SK-N-MC (cell line): ENCODE results near the gene TIAL1.
"Not testable (repeated sequence)": the region's sequence is repeated elsewhere in the genome, so short reads cannot be mapped to it uniquely, and the experiment has no call there.

Experiments used
- DNase-seq: peaks from one replicate; pipeline ENCODE4 v3.0.0-alpha.2; 2011; ENCODE audit warnings: low read depth, low spot score
- H3K27ac ChIP-seq: fragments of 200-600 bp; sonication (generic); 2 replicates; pipeline ENCODE4 v1.5.1; 2016; ENCODE audit warnings: mixed run types
- H3K36me3 ChIP-seq: fragments of 200-600 bp; sonication (generic); 2 replicates; pipeline ENCODE4 v1.6.1; 2017; ENCODE audit warnings: antibody characterized with exemption, low read length, mixed read lengths; ENCODE audit not compliant: insufficient read depth
- H3K4me3 ChIP-seq: fragments of 200-600 bp; sonication (generic); 2 replicates; pipeline ENCODE4 v1.5.1; 2016
- H3K9ac ChIP-seq: fragments of 200-600 bp; sonication (generic); 2 replicates; pipeline ENCODE4 v1.8.0; 2017; ENCODE audit warnings: mixed run types, mixed read lengths; ENCODE audit not compliant: insufficient read length
- H3K9me3 ChIP-seq: fragments of 200-600 bp; sonication (generic); 2 replicates; pipeline ENCODE4 v1.6.1; 2017; ENCODE audit warnings: low read depth, mild to moderate bottlenecking, antibody characterized with exemption, low read length, moderate library complexity, mixed read lengths
- EZH2 ChIP-seq: fragments of 200-600 bp; sonication (generic); IDR thresholded peaks from one replicate; pipeline ENCODE4 v1.6.1; 2017; ENCODE audit warnings: antibody characterized with exemption
- FOXP2 ChIP-seq: optimal IDR thresholded peaks from 2 replicates; pipeline ENCODE3; 2011; ENCODE audit warnings: mild to moderate bottlenecking, moderate library complexity; ENCODE audit not compliant: insufficient read depth; ENCODE audit errors: extremely low read length, control extremely low read depth
- POLR2AphosphoS5 ChIP-seq: IDR thresholded peaks from 2 replicates; pipeline ENCODE4 v1.6.1; 2012; ENCODE audit warnings: mild to moderate bottlenecking, low read depth, low read length, borderline replicate concordance

Gene TIAL1

GRCh38 chr10:119638982-119639381 lies 42.2 kb upstream of the TIAL1 start:
- no peak overlapping the region for H3K27ac ChIP-seq
- no peak for DNase-seq
- H3K9ac ChIP-seq, result no peak overlapping the region
- no peak overlapping the region for H3K4me3 ChIP-seq
- H3K36me3 ChIP-seq, result no peaks in the 10 kb centered on the region
- no peaks in the 10 kb centered on the region for H3K9me3 ChIP-seq
- no peak for TF ChIP-seq FOXP2
- no peak for TF ChIP-seq POLR2AphosphoS5
- no peak for TF ChIP-seq EZH2

- Histone ChIP-seq H3K4me3 (no peak overlapping the region), H3K36me3 (no peaks in the 10 kb centered on the region), H3K27ac (no peak overlapping the region), H3K9ac (no peak overlapping the region), H3K9me3 (no peaks in the 10 kb centered on the region)
- TF ChIP-seq POLR2AphosphoS5 (no peak), EZH2 (no peak), FOXP2 (no peak)
- DNase-seq, result no peak
These were observed 40.9 kb upstream of the TIAL1 start for GRCh38 chr10:119637631-119638030.

- 0 out of 2 replicates have a peak overlapping the region, but pooled peaks have one; percentile 36 for H3K27ac ChIP-seq
- H3K36me3 ChIP-seq, result no peaks in the 10 kb centered on the region
- H3K9me3 ChIP-seq, result no peaks in the 10 kb centered on the region
- H3K9ac ChIP-seq, result no peak overlapping the region
- no peak for DNase-seq
- no peak overlapping the region for H3K4me3 ChIP-seq
- TF ChIP-seq EZH2, result no peak
- no peak for TF ChIP-seq FOXP2
- TF ChIP-seq POLR2AphosphoS5, result no peak
These were observed 37.4 kb upstream of the TIAL1 start for GRCh38 chr10:119634219-119634544.

- DNase-seq, result no peak
- Histone ChIP-seq H3K9ac (no peak overlapping the region), H3K36me3 (no peaks in the 10 kb centered on the region), H3K4me3 (no peak overlapping the region), H3K9me3 (no peaks in the 10 kb centered on the region), H3K27ac (0 out of 2 replicates have a peak overlapping the region, but pooled peaks have one; percentile 36)
- no peak for TF ChIP-seq POLR2AphosphoS5
- no peak for TF ChIP-seq FOXP2
- TF ChIP-seq EZH2, result no peak
These were observed 36.9 kb upstream of the TIAL1 start for GRCh38 chr10:119633538-119634218.

- Histone ChIP-seq H3K27ac (no peak overlapping the region), H3K9ac (no peak overlapping the region), H3K9me3 (no peaks in the 10 kb centered on the region), H3K36me3 (no peaks in the 10 kb centered on the region), H3K4me3 (no peak overlapping the region)
- DNase-seq, result no peak
- no peak for TF ChIP-seq EZH2
- TF ChIP-seq POLR2AphosphoS5, result no peak
These were observed 33.5 kb upstream of the TIAL1 start for GRCh38 chr10:119630300-119630699.

- Histone ChIP-seq H3K9me3 (no peaks in the 10 kb centered on the region), H3K36me3 (no peaks in the 10 kb centered on the region), H3K4me3 (no peak overlapping the region), H3K27ac (no peak overlapping the region), H3K9ac (no peak overlapping the region)
- TF ChIP-seq EZH2 (no peak), FOXP2 (no peak), POLR2AphosphoS5 (no peak)
- DNase-seq, result no peak
These were observed 29.0 kb upstream of the TIAL1 start for GRCh38 chr10:119625570-119626280.

- peak overlapping the region; percentile 59 for H3K4me3 ChIP-seq
- H3K36me3 ChIP-seq, result no peaks in the 10 kb centered on the region
- TF ChIP-seq FOXP2 (no peak), EZH2 (no peak), POLR2AphosphoS5 (no peak)
- no peaks in the 10 kb centered on the region for H3K9me3 ChIP-seq
- DNase-seq, result peak; percentile 57
- H3K9ac ChIP-seq, result no peak overlapping the region
- H3K27ac ChIP-seq, result no peak overlapping the region
These were observed 24.3 kb upstream of the TIAL1 start for GRCh38 chr10:119621078-119621384.

- Histone ChIP-seq H3K27ac (peak overlapping the region; percentile 70; the same call in 1 of the 2 replicates), H3K4me3 (peak overlapping the region; percentile 59), H3K9ac (no peak overlapping the region)
These were observed 23.7 kb upstream of the TIAL1 start for GRCh38 chr10:119620241-119621077.

GRCh38 chr10:119619811-119620210 lies 23.0 kb upstream of the TIAL1 start:
- H3K36me3 ChIP-seq, H3K9me3 ChIP-seq, H3K9ac ChIP-seq, DNase-seq, H3K27ac ChIP-seq: not testable (repeated sequence)
- peak overlapping the region; percentile 59 for H3K4me3 ChIP-seq

More at GRCh38 chr10:119620241-119621077, 23.7 kb upstream of the TIAL1 start:
- peak; percentile 75 for DNase-seq
- no peaks in the 10 kb centered on the region for H3K9me3 ChIP-seq
- no peak for TF ChIP-seq FOXP2
- H3K36me3 ChIP-seq, result no peaks in the 10 kb centered on the region
